GM13977 (cell line): ENCODE results near the gene TTF1.

Experiments used
- DNase-seq: peaks from one replicate; pipeline ENCODE4 v3.0.0; 2012; ENCODE audit warnings: low spot score
- in situ Hi-C: fragments of 300-500 bp; cut with MboI; formaldehyde crosslinking; loops from one replicate; pipeline ENCODE4 v1.12.0; 2022; ENCODE audit warnings: low sequenced_read_pairs, low pct_unique_long_range_greater_than_20kb, mixed read lengths, inconsistent platforms; ENCODE audit not compliant: unreplicated experiment
- TF ChIP-seq, protein P1 (sequence below): IDR thresholded peaks from 2 replicates; pipeline ENCODE4 v1.5.1; 2012; ENCODE audit warnings: mild to moderate bottlenecking, control low read depth; ENCODE audit not compliant: insufficient read depth; ENCODE audit errors: extremely low read depth, missing control alignments

Gene TTF1

DNA sequence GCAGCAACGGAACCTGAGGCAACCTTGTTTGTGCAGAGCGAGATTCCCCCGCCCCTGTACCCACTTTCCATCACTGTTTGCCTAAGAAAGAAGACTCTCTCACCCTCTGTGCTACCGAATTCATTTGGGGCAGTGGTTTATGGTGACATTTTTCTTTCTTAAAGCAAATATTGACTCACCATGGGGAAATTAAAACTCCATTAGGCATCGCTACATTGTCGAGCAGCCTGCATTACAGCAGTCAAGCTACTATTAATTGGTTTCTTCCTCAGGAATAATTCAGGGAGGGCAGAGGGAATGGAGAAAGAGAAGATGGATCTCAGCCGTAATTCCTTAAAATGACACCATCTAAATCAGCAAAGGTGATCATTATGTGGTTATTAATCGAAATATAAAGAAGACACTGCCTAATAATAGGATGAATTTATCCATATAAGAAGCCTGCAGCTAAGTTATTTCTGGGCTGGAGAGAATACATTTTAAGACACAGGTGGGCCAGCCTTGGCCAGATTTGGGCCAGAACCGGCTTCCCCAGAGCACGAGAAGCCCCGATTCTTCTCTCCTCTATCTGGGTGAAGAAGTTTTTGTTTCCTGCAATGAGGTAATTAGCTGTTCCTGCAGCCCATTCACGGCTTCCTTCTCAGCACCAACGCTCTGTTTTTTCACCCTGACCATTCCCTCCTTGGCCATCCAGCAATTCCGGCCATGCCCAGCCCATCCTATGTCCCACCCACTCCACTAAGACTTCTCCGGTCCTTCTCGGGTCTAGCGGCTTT, 20.2 kb upstream of the TTF1 start:
- in situ Hi-C loops, result no loop called here
- DNase-seq, result no peak
- TF ChIP-seq, protein P1, sequence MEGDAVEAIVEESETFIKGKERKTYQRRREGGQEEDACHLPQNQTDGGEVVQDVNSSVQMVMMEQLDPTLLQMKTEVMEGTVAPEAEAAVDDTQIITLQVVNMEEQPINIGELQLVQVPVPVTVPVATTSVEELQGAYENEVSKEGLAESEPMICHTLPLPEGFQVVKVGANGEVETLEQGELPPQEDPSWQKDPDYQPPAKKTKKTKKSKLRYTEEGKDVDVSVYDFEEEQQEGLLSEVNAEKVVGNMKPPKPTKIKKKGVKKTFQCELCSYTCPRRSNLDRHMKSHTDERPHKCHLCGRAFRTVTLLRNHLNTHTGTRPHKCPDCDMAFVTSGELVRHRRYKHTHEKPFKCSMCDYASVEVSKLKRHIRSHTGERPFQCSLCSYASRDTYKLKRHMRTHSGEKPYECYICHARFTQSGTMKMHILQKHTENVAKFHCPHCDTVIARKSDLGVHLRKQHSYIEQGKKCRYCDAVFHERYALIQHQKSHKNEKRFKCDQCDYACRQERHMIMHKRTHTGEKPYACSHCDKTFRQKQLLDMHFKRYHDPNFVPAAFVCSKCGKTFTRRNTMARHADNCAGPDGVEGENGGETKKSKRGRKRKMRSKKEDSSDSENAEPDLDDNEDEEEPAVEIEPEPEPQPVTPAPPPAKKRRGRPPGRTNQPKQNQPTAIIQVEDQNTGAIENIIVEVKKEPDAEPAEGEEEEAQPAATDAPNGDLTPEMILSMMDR, result no peak

DNA sequence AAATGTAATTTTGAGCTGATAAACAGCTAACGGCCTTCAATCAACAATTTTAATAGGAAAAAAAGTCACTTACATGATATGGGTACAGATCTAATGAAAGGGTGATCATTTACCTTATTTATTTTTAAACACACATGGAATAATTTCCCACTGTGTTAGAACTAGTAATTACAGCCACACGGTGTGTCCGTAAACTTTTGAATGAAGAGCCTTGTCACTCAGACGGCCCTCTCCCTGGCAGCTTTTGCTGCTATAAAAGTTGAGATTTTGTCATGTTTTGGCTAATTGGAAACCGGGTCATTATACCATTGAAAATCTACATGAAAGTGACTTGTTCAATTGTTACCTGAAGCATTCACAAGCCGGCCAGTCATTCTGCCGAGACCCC, 19.0 kb upstream of the TTF1 start:
- in situ Hi-C loops, result no loop called here
- no peak for DNase-seq
- TF ChIP-seq, protein P1, result no peak

DNA sequence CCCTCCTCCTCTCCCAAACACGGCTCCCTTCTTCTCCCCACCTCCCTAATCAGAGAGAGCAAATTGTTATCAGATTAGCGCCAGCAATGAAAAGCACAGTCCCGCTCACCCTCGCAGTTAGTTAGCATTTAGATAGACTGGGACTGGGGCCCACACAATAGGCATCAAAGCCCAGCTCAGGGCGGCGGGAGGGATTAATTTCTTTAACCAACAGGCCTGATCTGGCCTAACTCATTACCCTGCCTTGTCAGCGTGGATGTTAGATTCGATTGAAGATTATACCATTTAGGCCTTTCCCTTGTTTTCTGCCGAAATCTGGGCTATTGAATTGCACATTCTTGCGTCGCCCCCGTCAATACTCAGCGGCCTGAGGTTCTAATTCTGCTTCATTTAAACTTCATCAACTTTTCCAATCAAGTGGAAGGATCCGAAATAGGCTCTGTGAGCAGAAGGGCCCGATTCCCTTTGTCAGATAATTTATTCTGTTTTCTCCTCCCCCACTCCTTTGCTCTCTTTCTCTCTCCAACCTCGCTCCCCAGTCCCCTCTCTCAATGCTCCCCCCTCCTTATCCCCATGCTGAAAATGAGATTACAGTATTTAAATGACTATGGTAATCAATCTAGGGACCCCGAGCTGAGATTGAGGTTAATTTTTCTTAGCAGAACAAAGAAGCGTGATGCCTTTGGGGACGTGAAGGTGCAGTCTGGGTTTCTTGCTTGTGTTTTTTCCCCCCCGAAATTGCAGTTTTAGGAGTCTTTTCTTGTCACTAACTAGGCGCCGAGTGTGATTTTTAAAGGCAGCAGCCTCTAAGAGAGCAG, 18.4 kb upstream of the TTF1 start:
- DNase-seq, result no peak
- TF ChIP-seq, protein P1, result no peak
- in situ Hi-C loops, result no loop called here

DNA sequence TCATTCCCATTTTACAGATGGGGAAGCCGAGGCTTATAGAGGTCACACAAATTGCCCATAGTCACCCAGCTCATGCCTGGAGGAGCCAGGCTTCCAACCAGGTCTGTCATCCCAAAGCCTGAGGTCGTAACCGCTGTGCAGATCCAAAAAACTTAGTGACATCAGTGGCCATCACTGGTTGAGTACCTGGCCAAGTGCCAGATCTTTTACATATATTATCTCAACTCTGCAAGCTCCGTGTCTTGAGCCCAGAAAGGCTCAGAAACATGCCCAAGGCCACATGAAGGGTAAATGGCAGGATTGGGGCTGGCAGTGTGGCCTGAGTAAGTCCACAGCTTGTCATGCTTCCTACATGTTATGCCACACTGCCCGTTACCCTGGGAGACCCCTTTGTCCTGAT, 16.9 kb upstream of the TTF1 start:
- TF ChIP-seq, protein P1, result no peak
- in situ Hi-C loops, result no loop called here

DNA sequence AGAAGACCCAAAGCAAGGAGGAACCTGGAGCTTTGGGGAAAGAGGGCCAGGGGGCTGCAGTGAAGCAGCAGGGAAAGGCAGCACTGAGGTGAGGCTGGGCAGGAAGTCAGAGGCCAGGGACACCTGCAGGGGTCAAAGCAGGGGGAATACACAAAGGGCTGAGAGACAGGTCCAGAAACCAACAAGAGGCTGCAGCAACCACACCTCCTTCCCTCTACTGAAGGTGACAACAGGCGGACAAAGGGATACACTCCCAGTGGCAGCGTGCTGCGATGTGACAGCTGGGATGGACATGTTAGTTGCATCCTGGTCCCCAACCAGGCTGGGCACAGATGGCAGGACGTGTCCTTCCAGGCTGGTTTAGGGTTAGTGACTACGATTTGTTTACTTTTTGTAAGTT, 15.9 kb upstream of the TTF1 start:
- DNase-seq, result no peak
- in situ Hi-C loops, result no loop called here
- TF ChIP-seq, protein P1, result no peak

More for the DNA sequence above, 16.9 kb upstream of the TTF1 start:
- DNase-seq, result no peak

DNA sequence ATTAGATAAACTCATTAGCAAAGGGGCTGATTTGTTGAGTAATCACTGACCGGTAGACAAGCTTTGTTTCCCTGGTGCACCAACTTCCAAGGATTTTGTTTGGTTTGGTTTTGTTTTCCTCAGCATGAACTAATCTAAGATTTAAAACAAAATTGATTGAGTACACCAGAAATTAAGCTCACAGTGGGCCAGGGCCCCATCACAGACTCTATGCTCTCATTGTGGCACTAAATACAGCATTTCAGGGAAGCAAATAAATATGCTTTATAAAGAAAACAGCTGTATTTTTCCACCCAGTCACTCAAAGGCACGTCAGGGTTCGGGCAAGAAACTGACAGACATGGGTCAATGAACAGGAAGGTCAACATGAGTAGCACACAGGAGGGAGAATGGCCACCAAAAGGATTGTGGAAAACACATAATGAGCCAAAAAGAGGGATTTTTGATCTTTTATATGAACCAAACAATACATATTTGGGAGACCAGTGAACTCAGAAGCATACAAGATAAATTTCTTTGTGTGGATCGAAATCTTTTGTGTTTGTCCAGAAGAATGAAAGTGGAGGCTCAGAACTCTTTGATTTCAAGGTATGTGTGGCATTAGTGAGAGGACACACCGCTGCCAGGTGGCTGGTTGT, 12.2 kb upstream of the TTF1 start:
- no peak for DNase-seq
- TF ChIP-seq, protein P1, result no peak
- in situ Hi-C loops, result no loop called here
